C4-2B (cell line): Measurements from ENCODE around the gene MEIOB.

Experiments used
- ZFX ChIP-seq: fragments of 450-650 bp; IDR thresholded peaks from 2 replicates; pipeline ENCODE4 v1.6.1; 2017
- TF ChIP-seq, protein P1 (sequence below): fragments of 450-650 bp; conservative IDR thresholded peaks from 2 replicates; pipeline ENCODE4 v1.5.1; 2017; ENCODE audit warnings: mild to moderate bottlenecking

- TF ChIP-seq, protein P1, sequence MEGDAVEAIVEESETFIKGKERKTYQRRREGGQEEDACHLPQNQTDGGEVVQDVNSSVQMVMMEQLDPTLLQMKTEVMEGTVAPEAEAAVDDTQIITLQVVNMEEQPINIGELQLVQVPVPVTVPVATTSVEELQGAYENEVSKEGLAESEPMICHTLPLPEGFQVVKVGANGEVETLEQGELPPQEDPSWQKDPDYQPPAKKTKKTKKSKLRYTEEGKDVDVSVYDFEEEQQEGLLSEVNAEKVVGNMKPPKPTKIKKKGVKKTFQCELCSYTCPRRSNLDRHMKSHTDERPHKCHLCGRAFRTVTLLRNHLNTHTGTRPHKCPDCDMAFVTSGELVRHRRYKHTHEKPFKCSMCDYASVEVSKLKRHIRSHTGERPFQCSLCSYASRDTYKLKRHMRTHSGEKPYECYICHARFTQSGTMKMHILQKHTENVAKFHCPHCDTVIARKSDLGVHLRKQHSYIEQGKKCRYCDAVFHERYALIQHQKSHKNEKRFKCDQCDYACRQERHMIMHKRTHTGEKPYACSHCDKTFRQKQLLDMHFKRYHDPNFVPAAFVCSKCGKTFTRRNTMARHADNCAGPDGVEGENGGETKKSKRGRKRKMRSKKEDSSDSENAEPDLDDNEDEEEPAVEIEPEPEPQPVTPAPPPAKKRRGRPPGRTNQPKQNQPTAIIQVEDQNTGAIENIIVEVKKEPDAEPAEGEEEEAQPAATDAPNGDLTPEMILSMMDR = no peak
- TF ChIP-seq ZFX = no peak
Measured at GRCh38 chr16:1784977-1785845, 86.8 kb downstream of the MEIOB start.
